GM19463 (cell line): ENCODE data around the gene ATL1.
"Not testable (repeated sequence)": the region's sequence is repeated elsewhere in the genome, so short reads cannot be mapped to it uniquely, and the experiment has no call there.

Experiments
- ATAC-seq: cut with Tn5 transposase; IDR thresholded peaks from one replicate; pipeline ENCODE4 v1.9.1; 2021; ENCODE audit warnings: mild to moderate bottlenecking, moderate library complexity; ENCODE audit not compliant: unreplicated experiment

The ATL1 gene

DNA sequence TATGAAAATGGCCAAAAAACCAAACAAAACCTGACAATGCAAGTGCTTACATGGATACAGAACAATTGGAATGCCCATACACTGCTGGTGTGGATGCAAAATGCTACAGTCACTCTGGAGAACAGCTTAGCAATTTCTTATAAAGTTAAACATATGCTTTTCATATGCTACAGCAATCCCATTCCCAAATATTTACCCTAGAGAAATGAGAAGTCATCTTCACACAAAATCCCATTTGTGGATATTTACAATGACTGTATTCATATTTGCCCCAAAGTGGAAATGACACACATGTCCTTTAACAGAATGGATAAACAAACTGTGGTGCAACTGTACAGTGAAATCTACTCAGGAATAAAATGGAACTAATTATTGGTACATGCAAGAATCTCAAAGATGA lies 87.8 kb downstream of the ATL1 start:
- ATAC-seq, result no peak

- no peak for ATAC-seq
These were observed 89.7 kb downstream of the ATL1 start for GRCh38 chr14:50649691-50650090.

- ATAC-seq, result no peak
These were observed 96.8 kb downstream of the ATL1 start for GRCh38 chr14:50656776-50657175.

DNA sequence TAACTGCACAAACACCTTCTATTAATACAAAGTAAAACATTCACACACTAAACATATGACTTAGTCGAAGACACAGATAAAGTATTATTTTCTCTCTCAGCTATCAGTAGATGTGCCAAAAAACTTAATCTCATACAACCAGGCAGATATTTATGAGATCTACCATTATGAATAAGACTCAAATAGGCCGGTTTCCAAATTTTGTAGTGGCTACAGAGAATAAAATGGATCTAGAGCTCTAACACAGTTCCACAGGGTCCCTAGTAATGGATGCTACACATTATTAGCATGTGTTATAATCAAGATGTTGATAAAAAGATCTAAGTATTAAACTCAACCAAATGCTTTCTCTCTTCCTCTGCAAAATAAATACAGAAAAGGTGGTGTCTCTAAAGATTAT lies 97.8 kb downstream of the ATL1 start:
- ATAC-seq, result no peak

- ATAC-seq, result no peak
These were observed 98.3 kb downstream of the ATL1 start for GRCh38 chr14:50658203-50658602.

- no peak for ATAC-seq
These were observed 99.5 kb downstream of the ATL1 start for GRCh38 chr14:50659327-50659974.

- not testable (repeated sequence) for ATAC-seq
These were observed 104.6 kb downstream of the ATL1 start for GRCh38 chr14:50664579-50664978.

GRCh38 chr14:50665300-50665699 lies 105.4 kb downstream of the ATL1 start:
- not testable (repeated sequence) for ATAC-seq

DNA sequence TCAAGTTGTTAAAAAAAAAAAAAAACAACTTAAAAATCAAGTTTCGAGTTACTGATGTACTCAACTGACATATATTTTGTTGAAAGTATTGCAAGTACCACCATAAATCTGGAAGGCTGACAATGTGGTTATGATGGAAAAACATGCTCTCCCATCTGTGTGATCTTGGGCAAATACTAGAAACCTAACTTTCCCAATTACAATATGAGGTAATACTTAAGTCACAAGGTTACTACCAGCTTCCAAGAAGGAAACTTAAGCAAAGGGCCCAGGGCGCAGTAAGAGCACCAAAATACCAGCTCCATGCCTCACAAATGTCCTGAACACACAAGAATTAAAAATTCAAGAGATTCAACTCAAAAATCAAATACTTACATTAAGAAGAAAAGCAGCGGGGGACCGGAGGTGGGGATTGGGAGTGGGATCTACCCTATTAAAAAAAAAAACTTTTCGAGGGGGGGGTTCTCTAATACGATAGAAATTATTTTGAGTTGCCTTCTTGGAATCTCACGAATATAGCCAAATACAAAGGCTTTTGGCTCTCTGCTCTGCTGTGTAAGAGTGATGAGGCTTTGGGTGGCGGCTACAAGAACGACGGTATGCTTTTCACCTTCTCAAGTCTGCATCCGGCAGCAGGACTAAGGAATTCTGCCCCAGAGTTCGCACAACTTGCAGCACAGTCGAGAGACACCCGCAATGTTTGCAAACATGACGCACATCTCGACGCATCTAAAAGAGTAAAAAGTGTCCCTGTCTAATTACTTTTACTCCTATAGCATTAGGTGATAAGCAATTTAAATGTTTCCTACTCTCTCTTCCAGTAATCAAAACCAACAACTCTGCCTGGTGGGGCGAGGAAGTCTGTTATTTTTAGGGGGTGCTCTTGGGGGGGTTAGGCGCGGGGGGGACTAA lies 107.1 kb downstream of the ATL1 start:
- no peak for ATAC-seq

DNA sequence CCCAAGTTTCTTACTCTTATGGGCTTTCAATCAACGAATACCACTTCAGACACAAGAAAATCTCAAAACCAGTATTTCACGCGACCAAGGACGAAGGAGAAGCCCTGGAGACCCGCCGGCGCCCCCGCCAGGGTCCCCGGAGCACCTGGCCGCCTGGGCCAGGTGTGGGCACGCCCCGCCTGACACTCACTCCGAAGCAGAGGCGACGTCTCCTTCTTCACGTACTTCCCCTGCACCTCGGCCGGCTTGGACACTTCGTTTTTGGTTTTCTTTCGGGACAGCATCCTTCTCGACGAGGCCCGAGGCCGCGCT lies 107.7 kb downstream of the ATL1 start:
- peak; percentile 25 for ATAC-seq

GRCh38 chr14:50667996-50668825 lies 108.3 kb downstream of the ATL1 start, which contains the start of gene SAV1:
SAV1 (minus strand) TSS chr14:50668306; CDS start chr14:50667967, 339 bp downstream.
- peak; percentile 59 for ATAC-seq

GRCh38 chr14:50668826-50669143 lies 108.8 kb downstream of the ATL1 start:
- ATAC-seq, result no peak

DNA sequence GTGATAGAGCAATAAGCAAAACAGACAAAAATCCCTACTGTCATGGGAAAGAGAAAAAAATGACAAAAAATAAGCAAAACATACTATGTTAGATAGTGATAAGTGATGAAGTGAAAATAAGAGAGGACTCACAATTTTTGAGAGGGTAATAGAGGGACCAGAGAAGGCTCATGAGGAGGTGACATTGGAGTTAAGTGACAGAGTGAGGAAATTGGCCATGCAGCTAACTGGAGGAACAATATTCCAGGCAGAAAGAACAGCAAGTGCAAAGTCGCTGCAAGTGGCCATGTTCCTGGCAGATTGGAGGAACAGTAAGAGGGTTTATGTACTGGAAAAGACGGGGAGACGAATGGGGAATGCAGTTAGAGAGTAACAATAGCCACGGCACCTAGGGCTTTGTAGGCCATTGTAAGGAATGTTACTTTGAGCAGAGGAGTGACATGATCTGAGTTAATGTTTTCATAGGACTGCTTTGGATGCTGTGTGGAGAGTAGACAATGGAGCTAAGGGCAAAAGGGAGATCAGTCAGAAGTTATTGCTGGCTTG lies 109.6 kb downstream of the ATL1 start:
- ATAC-seq, result no peak

GRCh38 chr14:50670196-50670865 lies 110.4 kb downstream of the ATL1 start:
- ATAC-seq, result no peak

- ATAC-seq, result no peak
These were observed 110.9 kb downstream of the ATL1 start for GRCh38 chr14:50670866-50671256.

DNA sequence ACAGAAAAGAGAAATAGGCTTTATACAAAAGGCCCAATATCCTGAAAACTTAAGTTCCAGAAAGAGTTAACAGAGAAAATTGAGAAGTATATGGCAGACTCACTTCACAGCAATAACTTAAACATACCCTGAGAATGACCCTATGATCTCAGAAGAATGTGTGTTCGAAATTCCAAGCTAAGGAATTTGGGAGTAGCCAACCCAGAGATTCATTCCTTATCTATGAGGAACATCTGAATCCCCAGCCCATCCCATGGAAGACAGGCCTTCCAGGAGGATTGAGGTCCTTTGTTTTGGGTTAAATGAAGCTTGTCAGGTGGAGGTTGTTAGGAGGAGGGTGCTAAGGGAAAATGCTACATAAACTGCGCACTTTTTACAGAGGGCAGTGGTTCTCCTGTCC lies 115.7 kb downstream of the ATL1 start:
- ATAC-seq, result no peak

DNA sequence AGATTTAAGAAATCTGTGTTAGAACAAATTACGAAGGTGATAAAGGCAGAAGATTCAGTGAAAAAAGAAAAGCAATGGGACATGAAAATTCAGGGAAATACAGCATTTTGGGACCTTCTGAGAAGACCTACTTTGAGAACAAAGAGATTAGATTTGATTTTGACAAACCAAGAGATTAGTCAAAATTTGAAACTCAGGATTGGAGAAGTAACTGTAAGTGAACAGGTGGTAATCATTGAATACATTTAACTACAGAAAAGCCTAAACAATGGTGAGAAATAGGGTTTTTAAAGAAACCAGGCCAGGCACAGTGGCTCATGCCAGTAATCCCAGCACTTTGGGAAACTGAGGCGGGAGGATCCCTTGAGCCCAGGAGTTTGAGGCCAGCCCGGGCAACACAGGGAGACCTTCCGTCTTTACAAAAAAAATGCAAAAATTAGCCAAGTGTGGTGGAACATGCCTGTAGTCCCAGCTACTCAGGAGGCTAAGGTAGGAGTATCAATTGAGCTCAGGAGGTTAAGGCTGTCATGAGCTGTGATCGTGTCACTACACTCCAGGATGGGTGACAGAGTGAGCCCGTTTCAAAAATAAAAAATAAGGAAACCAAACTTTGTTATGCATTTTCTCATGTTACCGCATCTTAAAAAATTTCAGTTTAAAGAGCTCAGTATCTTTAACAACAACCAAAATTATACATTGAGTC lies 117.0 kb downstream of the ATL1 start:
- ATAC-seq, result peak; percentile 41

DNA sequence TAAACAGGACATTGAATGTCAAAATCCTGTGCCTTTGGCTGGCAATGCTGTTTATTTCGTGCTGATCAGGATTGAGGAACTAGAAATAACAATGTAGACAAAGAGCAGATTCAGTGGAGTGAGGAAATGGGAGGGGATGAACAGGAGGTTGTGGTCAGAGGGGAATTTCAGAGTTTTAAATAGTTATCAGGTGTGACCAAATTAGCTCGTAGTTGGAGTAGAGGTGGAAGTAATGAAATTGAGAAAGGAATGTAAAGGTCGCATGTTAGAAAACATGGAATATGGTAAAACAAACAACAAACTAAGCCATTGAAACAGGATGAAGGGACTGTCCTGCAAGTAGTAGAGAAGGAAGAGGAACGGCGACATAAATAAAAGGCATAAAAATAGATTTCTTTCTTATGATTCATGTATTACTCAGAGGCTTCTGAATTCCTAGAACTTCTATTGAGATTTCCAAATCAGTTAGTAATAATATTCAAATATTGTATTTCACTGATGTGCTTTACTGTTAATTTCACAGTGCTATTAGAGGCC lies 117.7 kb downstream of the ATL1 start:
- peak; percentile 61 for ATAC-seq

GRCh38 chr14:50678163-50678562 lies 118.2 kb downstream of the ATL1 start:
- ATAC-seq, result no peak

DNA sequence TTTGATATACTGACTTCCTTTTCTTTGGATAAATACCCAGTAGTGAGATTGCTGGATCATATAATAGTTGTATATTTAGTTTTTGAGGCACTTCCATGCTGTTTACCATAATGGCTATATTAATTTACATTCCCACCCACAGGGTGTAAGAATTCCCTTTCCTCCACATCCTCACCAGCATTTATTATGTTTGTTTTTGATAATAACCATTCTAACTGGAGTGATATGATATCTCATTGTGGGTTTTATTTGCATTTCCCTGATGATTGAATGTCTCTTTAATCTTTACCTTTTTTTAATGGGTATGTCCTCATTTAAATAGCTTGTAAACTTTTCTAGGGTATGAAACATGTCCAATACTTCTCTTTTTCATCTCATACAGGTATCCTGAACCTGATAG lies 119.7 kb downstream of the ATL1 start:
- ATAC-seq, result no peak
